Loucy (cell line): ENCODE measurements around the gene PLCZ1.

Experiments
- EZH2phosphoT487 ChIP-seq: fragments of 200-600 bp; IDR thresholded peaks from 2 replicates; pipeline ENCODE4 v1.6.1; 2018; ENCODE audit warnings: antibody characterized with exemption, mild to moderate bottlenecking, moderate library complexity, borderline replicate concordance
- TF ChIP-seq, protein P1 (sequence below): fragments of 200-600 bp; sonication (generic); conservative IDR thresholded peaks from 2 replicates; pipeline ENCODE4 v1.5.1; 2014; ENCODE audit warnings: mild to moderate bottlenecking, antibody characterized with exemption, low read length

GRCh38 chr12:18683327-18684013, 54.3 kb downstream of the PLCZ1 start:
- TF ChIP-seq, protein P1, sequence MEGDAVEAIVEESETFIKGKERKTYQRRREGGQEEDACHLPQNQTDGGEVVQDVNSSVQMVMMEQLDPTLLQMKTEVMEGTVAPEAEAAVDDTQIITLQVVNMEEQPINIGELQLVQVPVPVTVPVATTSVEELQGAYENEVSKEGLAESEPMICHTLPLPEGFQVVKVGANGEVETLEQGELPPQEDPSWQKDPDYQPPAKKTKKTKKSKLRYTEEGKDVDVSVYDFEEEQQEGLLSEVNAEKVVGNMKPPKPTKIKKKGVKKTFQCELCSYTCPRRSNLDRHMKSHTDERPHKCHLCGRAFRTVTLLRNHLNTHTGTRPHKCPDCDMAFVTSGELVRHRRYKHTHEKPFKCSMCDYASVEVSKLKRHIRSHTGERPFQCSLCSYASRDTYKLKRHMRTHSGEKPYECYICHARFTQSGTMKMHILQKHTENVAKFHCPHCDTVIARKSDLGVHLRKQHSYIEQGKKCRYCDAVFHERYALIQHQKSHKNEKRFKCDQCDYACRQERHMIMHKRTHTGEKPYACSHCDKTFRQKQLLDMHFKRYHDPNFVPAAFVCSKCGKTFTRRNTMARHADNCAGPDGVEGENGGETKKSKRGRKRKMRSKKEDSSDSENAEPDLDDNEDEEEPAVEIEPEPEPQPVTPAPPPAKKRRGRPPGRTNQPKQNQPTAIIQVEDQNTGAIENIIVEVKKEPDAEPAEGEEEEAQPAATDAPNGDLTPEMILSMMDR: no peak
- no peak for TF ChIP-seq EZH2phosphoT487
